ENCODE measurements around the gene ACTG2. TPM values are rescaled to one million over a fixed set of nuclear protein-coding genes. Genes with fewer than 3 reads are reported as not detected.
"Not testable (repeated sequence)": the region's sequence is repeated elsewhere in the genome, so short reads cannot be mapped to it uniquely, and the experiment has no call there.

Gene ACTG2
- total and polyA plus RNA-seq, 3 experiments from 2014 or later, result not detected

DNA sequence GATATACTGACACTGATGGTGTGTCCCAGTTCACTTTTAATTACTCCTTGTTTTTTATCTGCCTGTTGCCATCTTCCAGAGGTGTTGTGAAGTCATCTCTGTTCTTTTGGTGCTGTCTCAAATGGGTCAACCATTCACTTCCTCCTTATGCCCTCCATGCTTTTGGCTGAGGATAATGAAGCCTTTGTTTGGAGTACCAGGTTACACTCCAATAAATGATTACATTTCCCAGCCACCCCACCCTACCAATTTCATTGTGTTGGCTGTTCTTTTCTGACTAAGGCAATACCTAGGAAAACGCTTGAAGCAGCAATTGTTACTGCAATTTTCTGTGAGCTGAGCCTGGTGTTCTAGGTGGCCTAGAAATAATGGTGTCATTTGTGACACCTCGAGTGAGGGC lies 29.8 kb upstream of the ACTG2 start:
- Histone ChIP-seq H3K27ac (ENCODE audit: low read depth, low read length) (no peak overlapping the region), H3K36me3 (ENCODE audit: insufficient read depth, low read length) (peaks cover 18% of the 10 kb centered on the region), H3K27me3 (ENCODE audit: insufficient read depth, low read length, poor library complexity, severe bottlenecking) (no peaks in the 10 kb centered on the region), H3K4me1 (ENCODE audit: insufficient read depth, low read length) (no peaks in the 10 kb centered on the region), H3K4me3 (ENCODE audit: low read length) (no peak overlapping the region), H3K9me3 (ENCODE audit: low read length) (no peaks in the 10 kb centered on the region)
- POLR2A ChIA-PET, result no interaction called here
- Mint-ChIP-seq H3K27ac (no peak overlapping the region), H3K36me3 (peaks cover 17 to 81% (median 30%) of the 10 kb centered on the region in 3 donors), H3K9me3 (no peaks in the 10 kb centered on the region), H3K27me3 (no peaks in the 10 kb centered on the region), H3K4me1 (no peaks in the 10 kb centered on the region), H3K4me3 (no peak overlapping the region)
- DNase-seq, result no peak
- CTCF ChIA-PET, result no interaction called here

DNA sequence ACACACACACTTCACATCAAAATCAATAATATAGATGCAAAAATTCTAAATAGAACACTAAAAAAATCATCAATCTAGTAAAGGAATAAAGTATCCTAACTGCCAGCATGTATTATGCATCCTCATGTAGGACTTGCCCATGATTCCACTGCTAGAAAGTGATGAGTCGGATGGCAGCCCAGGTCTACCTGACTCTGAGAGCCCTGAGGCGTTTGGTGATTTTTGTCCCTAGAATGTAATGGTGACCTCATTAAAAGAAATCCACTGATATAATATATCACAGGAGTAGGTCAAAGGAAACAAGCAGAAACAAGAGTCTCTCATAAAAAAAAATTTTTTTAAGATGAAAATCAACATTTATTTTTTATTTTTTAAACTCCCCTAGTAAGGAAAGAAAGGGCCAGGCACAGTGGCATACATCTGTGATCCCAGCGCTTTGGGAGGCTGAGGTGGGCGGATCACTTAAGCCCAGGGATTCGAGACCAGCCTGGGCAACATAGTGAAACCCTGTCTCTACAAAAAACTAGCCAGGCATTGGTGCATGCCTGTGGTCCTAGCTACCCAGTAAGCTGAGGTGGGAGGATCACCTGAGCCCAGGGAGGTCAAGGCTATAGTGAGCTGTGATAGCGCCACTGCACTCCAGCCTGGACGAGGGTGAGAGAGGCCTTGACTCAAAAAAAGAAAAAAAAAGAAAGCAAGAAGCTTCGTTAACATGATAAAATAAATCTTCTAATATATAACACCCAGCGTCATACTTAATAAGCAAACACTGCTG lies 24.4 kb upstream of the ACTG2 start:
- Histone ChIP-seq H3K27me3 (ENCODE audit: insufficient read depth, low read length, poor library complexity, severe bottlenecking) (no peaks in the 10 kb centered on the region), H3K27ac (ENCODE audit: low read depth, low read length) (no peak overlapping the region), H3K4me1 (ENCODE audit: insufficient read depth, low read length) (no peaks in the 10 kb centered on the region), H3K4me3 (ENCODE audit: low read length) (no peak overlapping the region), H3K9me3 (ENCODE audit: low read length) (no peaks in the 10 kb centered on the region), H3K36me3 (ENCODE audit: insufficient read depth, low read length) (peaks cover 13% of the 10 kb centered on the region)
- DNase-seq, result no peak
- peaks cover 7 to 51% (median 9%) of the 10 kb centered on the region in 3 donors for H3K36me3 Mint-ChIP-seq
- H3K4me3 Mint-ChIP-seq, result no peak overlapping the region
- H3K9me3 Mint-ChIP-seq, result no peaks in the 10 kb centered on the region
- no peaks in the 10 kb centered on the region for H3K4me1 Mint-ChIP-seq
- POLR2A ChIA-PET, result no interaction called here
- no peak overlapping the region for H3K27ac Mint-ChIP-seq
- CTCF ChIA-PET, result interaction anchor here (0.7 kb wide), 1 partner anchor 46 kb away, joined by 3 read pairs; no protein-coding TSS in a partner anchor
- no peaks in the 10 kb centered on the region for H3K27me3 Mint-ChIP-seq

DNA sequence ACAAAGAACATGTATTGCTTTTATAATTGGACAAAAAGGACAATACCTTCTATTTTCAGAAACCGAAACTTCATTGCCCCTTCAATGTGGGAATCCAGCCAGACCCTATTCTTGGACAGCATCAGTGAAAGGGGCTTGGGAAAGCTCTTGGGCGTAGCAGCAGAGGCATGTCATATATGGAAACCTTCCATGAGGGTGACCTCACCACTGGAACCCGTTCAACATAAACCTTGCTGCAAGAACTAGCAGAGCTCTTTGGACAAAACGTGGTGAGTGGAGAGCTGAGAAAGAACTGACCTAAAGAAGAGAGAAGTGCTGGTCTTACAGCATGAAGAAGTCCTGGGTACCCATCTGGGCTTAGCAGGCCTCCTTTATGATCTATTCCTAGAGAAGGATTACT lies 22.7 kb upstream of the ACTG2 start:
- H3K4me1 ChIP-seq (ENCODE audit: insufficient read depth, low read length), result no peaks in the 10 kb centered on the region
- no peaks in the 10 kb centered on the region for H3K36me3 ChIP-seq (ENCODE audit: insufficient read depth, low read length)
- H3K27me3 Mint-ChIP-seq, result no peaks in the 10 kb centered on the region
- ChIA-PET CTCF (no interaction called here), POLR2A (no interaction called here)
- H3K27ac ChIP-seq (ENCODE audit: low read depth, low read length), result no peak overlapping the region
- H3K9me3 Mint-ChIP-seq, result no peaks in the 10 kb centered on the region
- H3K9me3 ChIP-seq (ENCODE audit: low read length), result no peaks in the 10 kb centered on the region
- peak overlapping the region in 1 of 8 donors; percentile 55 for H3K27ac Mint-ChIP-seq
- no peak overlapping the region for H3K4me3 ChIP-seq (ENCODE audit: low read length)
- no peaks in the 10 kb centered on the region for H3K27me3 ChIP-seq (ENCODE audit: insufficient read depth, low read length, poor library complexity, severe bottlenecking)
- H3K36me3 Mint-ChIP-seq, result peaks cover 0 to 34% (median 0%) of the 10 kb centered on the region in 3 donors
- no peaks in the 10 kb centered on the region for H3K4me1 Mint-ChIP-seq
- peak overlapping the region in 1 of 7 donors; percentile 23 for H3K4me3 Mint-ChIP-seq
- no peak for DNase-seq

DNA sequence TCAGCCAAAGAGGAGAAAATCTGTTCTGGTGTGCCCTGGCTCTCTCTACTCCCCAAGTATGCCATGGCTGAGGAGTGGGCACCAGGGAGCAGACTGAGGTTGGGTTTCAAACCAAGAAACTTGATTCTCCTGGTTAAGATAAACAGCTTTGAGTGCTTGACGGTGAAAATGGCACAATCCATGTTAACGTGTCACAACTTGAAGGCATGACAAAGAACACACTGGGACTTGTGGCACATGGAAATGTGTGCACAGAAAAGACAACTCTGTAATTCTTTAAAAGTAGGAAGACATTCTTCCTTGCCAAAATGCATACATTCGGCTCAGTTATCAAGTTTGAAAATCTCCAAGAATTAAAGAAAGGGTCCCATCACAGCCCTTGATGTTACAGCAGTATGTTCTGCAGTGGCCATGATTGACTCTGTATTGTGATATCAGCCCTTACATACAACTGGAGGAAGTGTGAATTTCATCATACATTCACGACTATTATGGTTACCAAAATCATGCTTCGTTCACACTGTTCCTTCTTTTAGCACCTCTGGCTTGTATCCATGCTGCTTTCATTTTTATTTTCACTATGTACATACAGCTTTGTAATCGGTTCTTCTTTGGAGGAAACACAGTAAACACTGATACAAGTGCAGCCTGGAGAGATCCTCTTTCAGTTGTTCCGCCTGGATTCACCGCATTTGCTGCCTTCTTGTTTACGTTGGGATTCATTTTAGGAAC lies 15.6 kb upstream of the ACTG2 start:
- H3K36me3 Mint-ChIP-seq, result peaks cover 0 to 2% (median 0%) of the 10 kb centered on the region in 3 donors
- Histone ChIP-seq H3K4me1 (ENCODE audit: insufficient read depth, low read length) (no peaks in the 10 kb centered on the region), H3K4me3 (ENCODE audit: low read length) (no peak overlapping the region), H3K27me3 (ENCODE audit: insufficient read depth, low read length, poor library complexity, severe bottlenecking) (no peaks in the 10 kb centered on the region), H3K36me3 (ENCODE audit: insufficient read depth, low read length) (no peaks in the 10 kb centered on the region), H3K27ac (ENCODE audit: low read depth, low read length) (no peak overlapping the region), H3K9me3 (ENCODE audit: low read length) (no peaks in the 10 kb centered on the region)
- peaks cover 3 to 8% of the 10 kb centered on the region in 2 donors for H3K27me3 Mint-ChIP-seq
- CTCF ChIA-PET, result no interaction called here
- POLR2A ChIA-PET, result no interaction called here
- H3K9me3 Mint-ChIP-seq, result no peaks in the 10 kb centered on the region
- no peak overlapping the region for H3K4me3 Mint-ChIP-seq
- H3K4me1 Mint-ChIP-seq, result no peaks in the 10 kb centered on the region
- DNase-seq, result no peak
- no peak overlapping the region for H3K27ac Mint-ChIP-seq

DNA sequence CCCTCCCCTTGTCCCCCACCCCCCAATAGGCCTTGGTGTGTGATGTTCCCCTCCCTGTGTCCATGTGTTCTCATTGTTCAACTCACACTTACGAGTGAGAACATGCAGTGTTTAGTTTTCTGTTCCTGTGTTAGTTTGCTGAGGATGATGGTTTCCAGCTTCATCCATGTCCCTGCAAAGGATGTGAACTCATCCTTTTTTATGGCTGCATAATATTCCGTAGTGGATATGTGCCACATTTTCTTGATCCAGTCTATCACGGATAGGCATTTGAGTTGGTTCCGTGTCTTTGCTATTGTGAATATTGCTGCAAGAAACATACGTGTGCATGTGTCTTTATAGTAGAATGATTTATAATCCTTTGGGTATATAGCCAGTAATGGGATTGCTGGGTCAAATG lies 14.8 kb upstream of the ACTG2 start:
- DNase-seq; H3K9me3 ChIP-seq (ENCODE audit: low read length); H3K27me3 ChIP-seq (ENCODE audit: insufficient read depth, low read length, poor library complexity, severe bottlenecking); H3K27ac ChIP-seq (ENCODE audit: low read depth, low read length); H3K4me1 ChIP-seq (ENCODE audit: insufficient read depth, low read length); CTCF ChIA-PET; H3K9me3 Mint-ChIP-seq; POLR2A ChIA-PET; H3K27ac Mint-ChIP-seq; H3K4me3 Mint-ChIP-seq; H3K4me3 ChIP-seq (ENCODE audit: low read length); H3K36me3 Mint-ChIP-seq; H3K4me1 Mint-ChIP-seq; H3K36me3 ChIP-seq (ENCODE audit: insufficient read depth, low read length): not testable (repeated sequence)
- H3K27me3 Mint-ChIP-seq, result peaks cover 3 to 12% of the 10 kb centered on the region in 2 donors

DNA sequence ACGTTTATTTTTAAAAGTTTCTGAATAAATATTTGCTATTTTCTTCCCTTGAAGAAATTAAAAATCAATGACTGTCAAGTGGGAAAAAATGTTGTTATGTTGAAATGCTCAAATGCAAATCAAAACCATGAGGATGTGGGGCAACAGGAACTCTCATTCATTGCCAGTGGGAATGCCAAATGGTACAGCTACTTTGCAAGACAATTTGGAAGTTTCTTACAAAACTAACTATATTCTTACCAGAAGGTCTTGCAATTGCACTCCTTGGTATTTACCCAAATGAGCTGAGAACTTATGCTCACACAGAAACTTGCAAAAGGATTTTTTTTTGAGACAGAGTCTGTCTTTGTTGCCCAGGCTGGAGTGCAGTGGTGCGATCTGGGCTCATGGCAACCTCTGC lies 7.4 kb upstream of the ACTG2 start:
- no peaks in the 10 kb centered on the region for H3K4me1 ChIP-seq (ENCODE audit: insufficient read depth, low read length)
- Mint-ChIP-seq H3K36me3 (no peaks in the 10 kb centered on the region), H3K27me3 (peaks cover 11 to 30% of the 10 kb centered on the region in 2 donors), H3K4me1 (peaks cover 3% of the 10 kb centered on the region in 3 donors), H3K27ac (no peak overlapping the region), H3K9me3 (no peaks in the 10 kb centered on the region), H3K4me3 (no peak overlapping the region)
- ChIA-PET CTCF (interaction anchor here (1.2 kb wide), 1 partner anchor 11 kb away, joined by 3 read pairs; no protein-coding TSS in a partner anchor), POLR2A (interaction anchor here (1.0 kb wide), 1 partner anchor 49 kb away, joined by 3 read pairs; no protein-coding TSS in a partner anchor)
- no peak for DNase-seq
- no peaks in the 10 kb centered on the region for H3K9me3 ChIP-seq (ENCODE audit: low read length)
- no peak overlapping the region for H3K27ac ChIP-seq (ENCODE audit: low read depth, low read length)
- H3K4me3 ChIP-seq (ENCODE audit: low read length), result no peak overlapping the region
- H3K36me3 ChIP-seq (ENCODE audit: insufficient read depth, low read length), result no peaks in the 10 kb centered on the region
- H3K27me3 ChIP-seq (ENCODE audit: insufficient read depth, low read length, poor library complexity, severe bottlenecking), result no peaks in the 10 kb centered on the region

DNA sequence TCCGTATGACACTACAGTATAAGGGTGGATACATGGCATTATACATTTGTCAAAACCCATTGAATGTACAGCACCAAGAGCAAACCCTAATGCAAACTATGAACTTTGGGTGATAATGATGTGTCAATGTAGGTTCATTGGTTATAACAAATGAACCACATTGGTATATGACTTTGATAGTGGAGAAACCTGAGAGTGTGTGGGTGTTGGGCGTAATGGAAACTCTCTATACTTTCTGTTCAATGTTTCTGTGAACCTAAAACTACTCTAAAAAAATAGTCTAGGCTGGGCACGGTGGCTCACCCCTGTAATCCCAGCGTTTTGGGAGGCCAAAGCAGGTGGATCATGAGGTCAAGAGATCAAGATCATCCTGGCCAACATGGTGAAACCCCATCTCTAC lies 6.5 kb upstream of the ACTG2 start:
- CTCF ChIA-PET, result no interaction called here
- Histone ChIP-seq H3K36me3 (ENCODE audit: insufficient read depth, low read length) (no peaks in the 10 kb centered on the region), H3K4me3 (ENCODE audit: low read length) (no peak overlapping the region), H3K27ac (ENCODE audit: low read depth, low read length) (no peak overlapping the region), H3K27me3 (ENCODE audit: insufficient read depth, low read length, poor library complexity, severe bottlenecking) (no peaks in the 10 kb centered on the region), H3K9me3 (ENCODE audit: low read length) (no peaks in the 10 kb centered on the region), H3K4me1 (ENCODE audit: insufficient read depth, low read length) (no peaks in the 10 kb centered on the region)
- no peaks in the 10 kb centered on the region for H3K36me3 Mint-ChIP-seq
- H3K4me3 Mint-ChIP-seq, result no peak overlapping the region
- H3K4me1 Mint-ChIP-seq, result peaks cover 3% of the 10 kb centered on the region in 3 donors
- POLR2A ChIA-PET, result no interaction called here
- no peaks in the 10 kb centered on the region for H3K9me3 Mint-ChIP-seq
- no peak for DNase-seq
- peak overlapping the region in 2 of 8 donors; percentile 13 to 15 for H3K27ac Mint-ChIP-seq
- peaks cover 8 to 27% of the 10 kb centered on the region in 2 donors for H3K27me3 Mint-ChIP-seq

DNA sequence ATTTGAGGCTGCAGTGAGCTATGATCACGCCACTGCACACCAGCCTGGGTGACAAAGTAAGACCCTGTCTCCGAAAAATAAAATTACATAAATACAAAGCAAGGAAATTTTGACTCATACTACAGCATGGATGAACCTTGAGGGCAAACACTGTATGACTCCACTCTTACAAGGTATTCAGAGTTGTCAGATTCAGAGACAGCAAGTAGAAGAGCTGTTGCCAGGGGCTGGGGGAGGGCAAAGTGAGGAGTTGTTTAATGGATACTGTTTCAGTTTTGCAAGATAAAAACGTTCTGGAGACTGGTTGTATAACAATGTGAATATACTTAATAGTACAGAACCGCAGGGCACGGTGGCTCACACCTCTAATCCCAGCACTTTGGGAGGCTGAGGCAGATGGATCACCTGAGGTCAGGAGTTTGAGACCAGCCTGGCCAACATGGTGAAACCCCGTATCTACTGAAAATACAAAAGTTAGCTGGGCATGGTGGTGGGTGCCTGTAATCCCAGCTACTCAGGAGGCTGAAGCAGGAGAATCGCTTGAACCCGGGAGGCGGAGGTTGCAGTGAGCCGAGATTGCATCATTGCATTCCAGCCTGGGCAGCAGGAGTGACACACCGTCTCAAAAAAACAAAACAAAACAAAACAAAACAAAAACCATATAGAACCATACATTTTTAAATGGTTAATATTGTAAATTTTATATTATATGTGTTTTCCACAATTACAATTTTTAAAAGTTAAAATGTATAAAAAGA lies 5.0 kb upstream of the ACTG2 start:
- H3K4me1 ChIP-seq (ENCODE audit: insufficient read depth, low read length); H3K4me3 ChIP-seq (ENCODE audit: low read length); H3K9me3 Mint-ChIP-seq; POLR2A ChIA-PET; H3K4me1 Mint-ChIP-seq; CTCF ChIA-PET; H3K27ac ChIP-seq (ENCODE audit: low read depth, low read length); H3K36me3 ChIP-seq (ENCODE audit: insufficient read depth, low read length); H3K27me3 ChIP-seq (ENCODE audit: insufficient read depth, low read length, poor library complexity, severe bottlenecking); DNase-seq; H3K9me3 ChIP-seq (ENCODE audit: low read length); H3K4me3 Mint-ChIP-seq; H3K36me3 Mint-ChIP-seq: not testable (repeated sequence)
- Mint-ChIP-seq H3K27me3 (peaks cover 8 to 19% of the 10 kb centered on the region in 2 donors), H3K27ac (peak overlapping the region in 1 of 8 donors; percentile 78)

Measured in CD8-positive, alpha-beta memory T cell (primary cell).